GM19468 (cell line): ENCODE measurements around the gene FYN.
"Not testable (repeated sequence)": the region's sequence is repeated elsewhere in the genome, so short reads cannot be mapped to it uniquely, and the experiment has no call there.

Experiments
- ATAC-seq: cut with Tn5 transposase; IDR thresholded peaks from one replicate; pipeline ENCODE4 v1.9.1; 2021; ENCODE audit warnings: mild to moderate bottlenecking, moderate library complexity, moderate number of reproducible peaks; ENCODE audit not compliant: unreplicated experiment; ENCODE audit errors: extremely low read depth

FYN gene

GRCh38 chr6:111699123-111699522, 174.1 kb downstream of the FYN start:
- ATAC-seq, result no peak

GRCh38 chr6:111696814-111697213, 176.4 kb downstream of the FYN start:
- no peak for ATAC-seq

GRCh38 chr6:111692327-111693164, 180.7 kb downstream of the FYN start:
- no peak for ATAC-seq

- no peak for ATAC-seq
Measured at GRCh38 chr6:111691345-111692225, 181.7 kb downstream of the FYN start.

- no peak for ATAC-seq
Measured at GRCh38 chr6:111689946-111690345, 183.3 kb downstream of the FYN start.

- ATAC-seq, result no peak
Measured at GRCh38 chr6:111689419-111689818, 183.8 kb downstream of the FYN start.

GRCh38 chr6:111688331-111688730, 184.9 kb downstream of the FYN start:
- no peak for ATAC-seq

GRCh38 chr6:111687652-111688051, 185.6 kb downstream of the FYN start:
- no peak for ATAC-seq

- no peak for ATAC-seq
Measured at GRCh38 chr6:111686932-111687266, 186.4 kb downstream of the FYN start.

GRCh38 chr6:111686249-111686931, 186.9 kb downstream of the FYN start:
- ATAC-seq, result no peak

GRCh38 chr6:111685526-111685925, 187.7 kb downstream of the FYN start:
- ATAC-seq, result no peak

- ATAC-seq, result no peak
Measured at GRCh38 chr6:111685058-111685457, 188.2 kb downstream of the FYN start.

- ATAC-seq, result no peak
Measured at GRCh38 chr6:111683749-111684267, 189.4 kb downstream of the FYN start.

- ATAC-seq, result no peak
Measured at GRCh38 chr6:111683157-111683556, 190.1 kb downstream of the FYN start.

GRCh38 chr6:111681860-111682259, 191.4 kb downstream of the FYN start:
- ATAC-seq, result no peak

GRCh38 chr6:111680811-111681609, 192.2 kb downstream of the FYN start:
- not testable (repeated sequence) for ATAC-seq

- no peak for ATAC-seq
Measured at GRCh38 chr6:111680015-111680712, 193.1 kb downstream of the FYN start.

GRCh38 chr6:111679126-111679858, 194.0 kb downstream of the FYN start:
- no peak for ATAC-seq
